Measurements from ENCODE around the gene SEC31A.

The SEC31A gene

DNA sequence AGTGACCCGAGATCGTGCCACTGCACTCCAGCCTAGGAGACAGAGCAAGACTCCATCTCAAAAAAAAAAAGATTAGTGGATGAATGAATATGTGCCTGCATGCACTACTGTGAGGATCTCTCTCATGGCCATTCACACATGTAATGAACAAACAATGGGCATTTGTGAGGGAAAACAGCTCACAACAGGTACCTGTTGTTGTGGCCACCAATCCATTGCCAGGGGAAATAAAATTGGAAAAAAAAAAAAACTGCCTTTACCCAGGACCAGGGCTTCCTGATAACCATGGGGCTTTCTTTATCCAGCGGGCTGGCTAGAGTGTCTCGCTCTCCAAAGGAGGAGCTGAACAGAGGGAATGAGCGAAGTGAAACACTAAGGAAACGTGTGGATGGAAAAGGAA, 99.8 kb downstream of the SEC31A start:
- no peak for DNase-seq

DNA sequence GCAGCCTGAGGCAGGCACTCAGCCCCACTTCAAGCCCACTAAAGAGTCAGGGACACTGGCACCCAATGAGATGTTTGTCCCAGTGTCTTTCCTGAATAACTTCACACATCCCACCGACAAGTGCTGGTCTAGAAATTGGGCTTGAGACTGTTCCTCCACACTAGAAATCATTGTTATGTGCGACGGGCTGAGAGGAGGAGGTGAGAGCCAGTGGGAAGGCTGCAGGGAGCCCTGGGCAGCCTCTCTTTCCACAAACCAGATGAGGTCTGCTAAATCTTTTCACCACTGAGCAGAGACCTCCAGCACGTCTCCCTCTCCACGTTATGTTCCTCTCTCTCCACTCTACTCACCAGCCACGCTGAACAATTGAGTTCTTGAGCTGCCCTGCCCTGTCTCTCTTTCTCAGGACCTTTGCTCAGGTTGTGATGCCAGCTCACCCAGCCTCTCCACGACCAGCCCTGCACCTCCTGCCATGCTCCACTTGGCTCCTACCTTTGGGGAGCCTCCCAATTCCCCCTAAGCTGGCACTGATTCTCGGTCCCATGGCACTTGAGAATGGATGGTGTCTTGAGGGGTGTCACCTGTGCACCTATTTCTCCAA, 100.8 kb downstream of the SEC31A start:
- no peak for DNase-seq

GRCh38 chr4:82789025-82789776, 101.8 kb downstream of the SEC31A start:
- no peak for DNase-seq

- DNase-seq, result no peak
Observed at GRCh38 chr4:82787342-82787741, 103.6 kb downstream of the SEC31A start.

- DNase-seq, result no peak
Observed at GRCh38 chr4:82786828-82787227, 104.1 kb downstream of the SEC31A start.

GRCh38 chr4:82785611-82786400, 105.1 kb downstream of the SEC31A start:
- DNase-seq, result no peak

GRCh38 chr4:82784681-82785610, 106.0 kb downstream of the SEC31A start:
- no peak for DNase-seq

DNA sequence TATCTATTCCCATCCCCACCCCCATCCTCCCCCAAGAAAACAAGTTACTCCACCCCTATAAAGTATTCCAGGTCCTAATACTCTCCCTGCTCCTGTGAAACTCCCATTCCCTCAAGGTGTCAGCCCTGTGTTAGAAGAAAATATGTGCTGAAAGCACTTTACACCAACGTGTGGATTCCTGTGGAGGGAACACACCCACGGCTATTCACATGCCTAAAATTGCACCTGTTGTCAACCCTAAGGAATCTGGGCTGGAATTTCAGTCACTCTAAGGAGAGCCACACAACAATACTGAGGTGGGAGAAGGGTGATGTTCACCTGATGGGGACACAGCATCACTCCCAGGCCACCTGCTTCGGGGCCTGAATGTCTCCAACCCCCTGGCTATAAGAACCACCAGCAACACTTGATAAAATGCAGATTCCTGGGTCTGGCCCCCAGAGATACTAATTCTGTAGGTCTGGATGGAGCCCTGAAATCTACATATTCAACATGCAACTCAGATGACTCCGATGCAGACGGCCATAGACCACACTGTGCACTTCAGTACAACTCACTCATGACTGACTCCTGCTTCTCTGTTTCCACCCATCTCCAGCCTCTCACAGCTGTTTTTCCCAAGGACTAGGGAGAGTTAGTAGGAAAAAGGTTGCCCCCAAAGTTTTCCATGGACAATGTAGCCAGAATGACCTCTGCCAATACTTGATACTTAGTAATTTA, 108.2 kb downstream of the SEC31A start:
- DNase-seq, result no peak

DNA sequence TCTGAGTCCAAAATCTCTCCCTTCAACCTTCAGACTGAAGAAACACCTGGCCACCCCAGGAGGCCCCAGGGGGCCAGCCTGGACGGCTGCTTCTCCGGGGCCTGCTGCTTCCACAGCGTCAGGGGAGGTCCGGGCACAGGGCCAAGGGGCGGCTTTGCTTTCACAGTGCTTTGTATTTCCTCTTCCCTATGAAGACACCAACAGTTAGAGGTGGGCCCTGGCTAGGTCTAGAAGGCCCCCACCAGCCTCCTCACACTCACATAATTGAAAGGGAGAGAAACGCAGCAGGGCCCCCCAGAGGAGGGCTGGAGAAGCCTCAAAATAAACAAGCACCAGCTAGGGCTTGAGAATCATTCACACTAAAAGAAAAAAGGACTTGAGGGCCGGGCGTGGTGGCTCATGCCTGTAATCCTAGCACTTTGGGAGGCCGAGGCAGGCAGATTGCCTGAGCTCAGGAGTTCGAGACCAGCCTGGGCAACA, 110.2 kb downstream of the SEC31A start:
- DNase-seq, result no peak

DNA sequence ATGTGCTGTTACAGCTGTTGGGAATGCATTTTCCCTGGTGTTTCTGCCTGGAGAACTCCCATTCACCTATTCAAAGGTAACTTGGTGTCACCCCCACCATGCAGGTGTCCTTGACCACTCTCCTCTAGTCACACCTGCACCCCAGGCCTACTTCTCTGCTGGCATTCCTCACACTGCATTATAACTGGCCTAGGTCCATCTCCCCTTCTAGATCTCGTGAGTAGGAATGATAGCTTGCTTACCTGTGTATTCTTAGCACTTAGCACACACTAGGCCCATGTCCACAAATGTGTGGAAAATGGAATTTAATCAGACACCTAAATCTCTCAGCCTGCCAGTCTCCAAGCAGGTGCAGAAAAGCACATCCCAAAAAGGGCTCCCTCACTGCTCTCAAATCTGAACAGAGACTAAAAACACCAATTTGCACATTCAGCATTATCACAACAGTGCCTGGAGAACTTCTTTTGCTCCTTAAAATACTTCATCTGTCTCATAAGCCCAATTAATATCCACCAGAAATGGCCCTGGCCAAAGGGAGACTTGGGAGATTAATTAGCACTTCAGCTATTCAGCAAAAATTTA, 110.7 kb downstream of the SEC31A start:
- no peak for DNase-seq

DNA sequence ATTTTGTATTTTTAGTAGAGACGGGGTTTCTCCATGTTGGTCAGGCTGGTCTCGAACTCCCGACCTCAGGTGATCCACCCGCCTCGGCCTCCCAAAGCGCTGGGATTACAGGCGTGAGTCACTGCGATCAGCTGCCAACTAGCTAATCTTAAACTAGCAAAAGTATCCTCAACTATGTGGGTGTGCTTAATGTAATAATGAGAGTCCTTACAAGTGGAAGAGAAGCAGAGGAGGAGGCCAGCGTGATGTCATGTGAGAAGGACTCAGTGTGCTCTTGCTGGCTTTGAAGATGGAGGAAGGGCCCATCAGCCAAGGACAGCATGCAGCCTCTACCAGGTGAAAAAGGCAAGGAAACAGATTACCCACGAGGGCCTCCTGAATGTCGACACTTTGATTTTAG, 111.9 kb downstream of the SEC31A start:
- no peak for DNase-seq

GRCh38 chr4:82777857-82778525, 113.0 kb downstream of the SEC31A start:
- no peak for DNase-seq

DNA sequence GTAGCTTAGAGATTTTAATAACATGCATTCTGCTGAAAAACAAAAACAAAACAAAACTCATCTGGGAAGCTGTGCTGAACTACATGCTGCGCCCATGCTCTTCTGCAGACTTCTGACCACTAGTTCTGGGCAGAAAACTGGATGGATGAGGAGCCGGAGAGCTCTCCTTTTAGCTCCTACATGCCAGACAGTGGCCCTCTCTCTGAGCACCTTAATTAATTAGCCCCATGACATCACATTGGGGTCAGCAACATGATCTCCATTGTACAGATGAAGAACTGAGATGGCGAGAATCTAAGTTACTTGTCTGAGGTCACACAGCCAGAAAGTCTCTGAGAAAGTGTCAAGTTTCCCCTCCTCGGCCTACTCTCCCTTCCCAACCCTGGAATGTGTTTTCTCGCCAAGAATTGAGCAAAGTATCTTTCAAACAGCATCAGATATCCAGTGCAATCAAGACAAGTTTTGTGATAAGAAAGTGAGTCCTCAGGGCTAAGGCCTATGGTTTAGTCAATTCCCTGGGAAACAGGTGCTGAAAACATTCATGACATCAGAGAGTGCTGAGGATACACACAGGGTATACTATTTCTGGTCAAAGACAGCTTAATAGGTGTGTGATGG, 113.9 kb downstream of the SEC31A start:
- no peak for DNase-seq

GRCh38 chr4:82775243-82775642, 115.7 kb downstream of the SEC31A start:
- no peak for DNase-seq

- no peak for DNase-seq
Observed at GRCh38 chr4:82774711-82775171, 116.2 kb downstream of the SEC31A start.

DNA sequence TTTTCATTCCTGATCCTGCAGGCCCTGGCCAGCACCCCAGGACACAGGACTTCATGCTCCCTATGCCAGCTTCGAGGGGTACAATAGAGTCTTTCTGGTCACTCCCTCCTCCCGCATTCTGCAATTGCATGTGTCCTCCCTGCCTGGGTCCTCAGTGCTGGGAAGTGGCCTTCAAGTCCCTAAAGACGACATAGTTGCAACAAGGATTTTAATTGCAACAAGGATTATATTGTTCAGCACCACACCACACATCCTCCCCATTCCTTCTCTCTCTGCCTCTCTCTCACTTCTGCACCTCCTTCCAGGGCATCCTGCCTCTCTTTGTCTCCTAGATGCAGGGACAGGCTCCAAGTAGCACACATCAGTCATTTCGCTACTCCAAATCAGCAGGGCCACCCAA, 117.9 kb downstream of the SEC31A start:
- no peak for DNase-seq

DNA sequence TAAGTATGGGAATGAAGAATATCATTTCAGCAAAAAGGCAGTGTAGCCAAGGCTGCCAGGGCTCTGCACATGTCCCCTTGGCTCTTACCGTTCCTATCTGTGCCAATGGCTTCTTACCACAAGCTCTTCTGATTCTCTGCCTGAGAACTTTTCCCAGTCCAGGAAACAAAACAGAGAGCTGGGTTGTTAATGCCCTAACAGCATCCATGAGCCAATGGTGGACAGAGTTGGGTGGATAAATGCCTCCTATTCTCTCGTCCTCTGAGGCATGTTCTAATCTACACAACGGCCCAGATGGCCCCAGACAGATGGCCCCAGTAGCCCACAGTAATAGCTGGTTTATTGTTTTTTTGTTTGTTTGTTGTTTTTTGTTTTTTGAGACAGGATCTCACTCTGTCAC, 120.3 kb downstream of the SEC31A start:
- DNase-seq, result no peak
